ENCODE data around the gene ACYP2. TPM values are rescaled to one million over a fixed set of nuclear protein-coding genes. Genes with fewer than 3 reads are reported as not detected.

The ACYP2 gene
- total and polyA plus RNA-seq, 2 donors (not counting 1 experiment from before 2014, with no cell fraction given), result 14.0 to 17.2 TPM

GRCh38 chr2:54133056-54133455 lies 17.6 kb downstream of the ACYP2 start:
- no peaks in the 10 kb centered on the region for H3K4me1 Mint-ChIP-seq
- Histone ChIP-seq H4K20me1 (ENCODE audit: control insufficient read depth, insufficient read depth, low read length, poor library complexity, severe bottlenecking) (no peaks in the 10 kb centered on the region), H2AFZ (ENCODE audit: insufficient read depth, low read depth, low read length, poor library complexity, severe bottlenecking) (no peak overlapping the region), H3K36me3 (replicated peaks in 1 of 2; ENCODE audit: control extremely low read depth in 1 of 2, control insufficient read depth in 1 of 2, extremely low read depth in 1 of 2, insufficient read depth in 2 of 2, low read length in 1 of 2) (peaks cover 0 to 2% of the 10 kb centered on the region in 2 experiments), H3K27me3 (replicated peaks in 1 of 4; ENCODE audit: control extremely low read depth in 1 of 4, control insufficient read depth in 3 of 4, insufficient read depth in 4 of 4, low read length in 3 of 4) (no peaks in the 10 kb centered on the region), H3K79me2 (ENCODE audit: control insufficient read depth, insufficient read depth, low read length) (peaks cover 2% of the 10 kb centered on the region), H3K9ac (ENCODE audit: low read length) (no peak overlapping the region), H3K4me2 (replicated peaks; ENCODE audit: low read depth, low read length, poor library complexity, severe bottlenecking) (no peak overlapping the region), H3K4me3 (ENCODE audit: control extremely low read depth in 1 of 5, extremely low read depth in 1 of 5, insufficient read depth in 1 of 5, low read depth in 2 of 5, low read length in 4 of 5) (no peak overlapping the region), H3K9me3 (ENCODE audit: control extremely low read depth in 1 of 3, control insufficient read depth in 2 of 3, insufficient read depth in 1 of 3, low read length in 2 of 3) (no peaks in the 10 kb centered on the region), H3K27ac (ENCODE audit: low read length in 2 of 2) (no peak overlapping the region), H3K4me1 (ENCODE audit: control insufficient read depth in 2 of 2, insufficient read depth in 2 of 2, low read length in 2 of 2) (no peaks in the 10 kb centered on the region)
- no peaks in the 10 kb centered on the region for H3K9me3 Mint-ChIP-seq (ENCODE audit: insufficient read depth)
- H3K4me3 Mint-ChIP-seq, result no peak overlapping the region
- no peak for ATAC-seq (ENCODE audit: low read depth)
- no peak overlapping the region for H3K27ac Mint-ChIP-seq
- CTCF ChIA-PET, result no interaction called here
- intact Hi-C loops (cut with micrococcal nuclease), result no loop called here
- 95% methylated on average over 3 of the region's 4 CpGs for WGBS (ENCODE audit: insufficient coverage)
- H3K27me3 Mint-ChIP-seq, result no peaks in the 10 kb centered on the region
- TF ChIP-seq, protein P1, sequence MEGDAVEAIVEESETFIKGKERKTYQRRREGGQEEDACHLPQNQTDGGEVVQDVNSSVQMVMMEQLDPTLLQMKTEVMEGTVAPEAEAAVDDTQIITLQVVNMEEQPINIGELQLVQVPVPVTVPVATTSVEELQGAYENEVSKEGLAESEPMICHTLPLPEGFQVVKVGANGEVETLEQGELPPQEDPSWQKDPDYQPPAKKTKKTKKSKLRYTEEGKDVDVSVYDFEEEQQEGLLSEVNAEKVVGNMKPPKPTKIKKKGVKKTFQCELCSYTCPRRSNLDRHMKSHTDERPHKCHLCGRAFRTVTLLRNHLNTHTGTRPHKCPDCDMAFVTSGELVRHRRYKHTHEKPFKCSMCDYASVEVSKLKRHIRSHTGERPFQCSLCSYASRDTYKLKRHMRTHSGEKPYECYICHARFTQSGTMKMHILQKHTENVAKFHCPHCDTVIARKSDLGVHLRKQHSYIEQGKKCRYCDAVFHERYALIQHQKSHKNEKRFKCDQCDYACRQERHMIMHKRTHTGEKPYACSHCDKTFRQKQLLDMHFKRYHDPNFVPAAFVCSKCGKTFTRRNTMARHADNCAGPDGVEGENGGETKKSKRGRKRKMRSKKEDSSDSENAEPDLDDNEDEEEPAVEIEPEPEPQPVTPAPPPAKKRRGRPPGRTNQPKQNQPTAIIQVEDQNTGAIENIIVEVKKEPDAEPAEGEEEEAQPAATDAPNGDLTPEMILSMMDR (IDR thresholded peaks at IDR 0.05), result no peak
- no peak for TF ChIP-seq EZH2 (IDR thresholded peaks at IDR 0.05; ENCODE audit: borderline replicate concordance, insufficient read depth, low read depth, low read length, poor library complexity, severe bottlenecking)
- POLR2A ChIA-PET, result no interaction called here
- no peak for DNase-seq

DNA sequence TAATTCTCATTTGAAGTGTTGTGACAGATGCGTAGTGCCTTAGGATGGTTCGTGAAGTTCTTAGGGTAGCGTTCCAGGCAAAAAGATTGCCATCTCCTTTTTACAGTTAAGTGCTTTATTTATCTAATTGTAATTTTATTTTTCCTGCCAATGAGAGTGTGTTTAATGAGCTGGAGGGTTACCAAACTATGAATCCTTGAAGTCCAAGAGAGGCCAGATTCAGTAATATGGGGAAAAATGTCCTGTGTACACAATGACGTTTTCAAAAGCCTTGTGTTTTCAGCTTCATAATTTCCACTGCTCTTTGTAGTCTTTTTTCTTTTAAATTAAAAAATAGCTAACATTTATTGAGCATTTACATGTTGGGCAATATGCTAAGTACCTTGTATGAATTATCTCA lies 23.8 kb downstream of the ACYP2 start:
- peaks cover 0 to 9% of the 10 kb centered on the region in 2 experiments for H3K36me3 ChIP-seq (replicated peaks in 1 of 2; ENCODE audit: control extremely low read depth in 1 of 2, control insufficient read depth in 1 of 2, extremely low read depth in 1 of 2, insufficient read depth in 2 of 2, low read length in 1 of 2)
- ChIA-PET POLR2A (interaction anchor here (0.8 kb wide), 1 partner anchor 343 kb away, joined by 4 read pairs; no protein-coding TSS in a partner anchor), CTCF (no interaction called here)
- Mint-ChIP-seq H3K4me3 (no peak overlapping the region), H3K27ac (no peak overlapping the region), H3K27me3 (no peaks in the 10 kb centered on the region), H3K9me3 (ENCODE audit: insufficient read depth) (no peaks in the 10 kb centered on the region), H3K4me1 (no peaks in the 10 kb centered on the region)
- DNase-seq, result no peak
- no CpG with 5 or more reads among the region's 4 CpGs for WGBS (ENCODE audit: insufficient coverage)
- no peak overlapping the region for H3K4me2 ChIP-seq (replicated peaks; ENCODE audit: low read depth, low read length, poor library complexity, severe bottlenecking)
- no peak for TF ChIP-seq EZH2 (IDR thresholded peaks at IDR 0.05; ENCODE audit: borderline replicate concordance, insufficient read depth, low read depth, low read length, poor library complexity, severe bottlenecking)
- TF ChIP-seq, protein P1 (IDR thresholded peaks at IDR 0.05), result no peak
- no peaks in the 10 kb centered on the region for H3K4me1 ChIP-seq (ENCODE audit: control insufficient read depth in 2 of 2, insufficient read depth in 2 of 2, low read length in 2 of 2)
- no peaks in the 10 kb centered on the region for H3K79me2 ChIP-seq (ENCODE audit: control insufficient read depth, insufficient read depth, low read length)
- no peaks in the 10 kb centered on the region for H3K27me3 ChIP-seq (replicated peaks in 1 of 4; ENCODE audit: control extremely low read depth in 1 of 4, control insufficient read depth in 3 of 4, insufficient read depth in 4 of 4, low read length in 3 of 4)
- intact Hi-C loops (cut with micrococcal nuclease), result no loop called here
- H3K9ac ChIP-seq (ENCODE audit: low read length), result no peak overlapping the region
- H3K4me3 ChIP-seq (ENCODE audit: control extremely low read depth in 1 of 5, extremely low read depth in 1 of 5, insufficient read depth in 1 of 5, low read depth in 2 of 5, low read length in 4 of 5), result no peak overlapping the region
- no peaks in the 10 kb centered on the region for H3K9me3 ChIP-seq (ENCODE audit: control extremely low read depth in 1 of 3, control insufficient read depth in 2 of 3, insufficient read depth in 1 of 3, low read length in 2 of 3)
- no peak overlapping the region for H3K27ac ChIP-seq (ENCODE audit: low read length in 2 of 2)
- no peaks in the 10 kb centered on the region for H4K20me1 ChIP-seq (ENCODE audit: control insufficient read depth, insufficient read depth, low read length, poor library complexity, severe bottlenecking)
- ATAC-seq (ENCODE audit: low read depth), result no peak
- H2AFZ ChIP-seq (ENCODE audit: insufficient read depth, low read depth, low read length, poor library complexity, severe bottlenecking), result no peak overlapping the region
